ENCODE measurements around the gene SAP30BP. TPM values are rescaled to one million over a fixed set of nuclear protein-coding genes. Genes with fewer than 3 reads are reported as not detected.

The SAP30BP gene
- total and polyA plus RNA-seq, 2 donors (not counting 1 experiment from before 2014, with no cell fraction given) = 143 to 148 TPM

GRCh38 chr17:75706042-75706728, 39.0 kb downstream of the SAP30BP start:
- H3K4me3 ChIP-seq (ENCODE audit: control extremely low read depth in 1 of 5, extremely low read depth in 1 of 5, insufficient read depth in 1 of 5, low read depth in 2 of 5, low read length in 4 of 5) = no peak overlapping the region
- H3K4me2 ChIP-seq (replicated peaks; ENCODE audit: low read depth, low read length, poor library complexity, severe bottlenecking) = no peak overlapping the region
- DNase-seq (no peak), ATAC-seq (ENCODE audit: low read depth) (no peak)
- H3K27ac ChIP-seq (ENCODE audit: low read length in 2 of 2) = no peak overlapping the region
- intact Hi-C loops (cut with micrococcal nuclease) = no loop called here
- H3K9ac ChIP-seq (ENCODE audit: low read length) = no peak overlapping the region
- no peak overlapping the region for H3K4me3 Mint-ChIP-seq
- no peaks in the 10 kb centered on the region for H3K27me3 ChIP-seq (replicated peaks in 1 of 4; ENCODE audit: control extremely low read depth in 1 of 4, control insufficient read depth in 3 of 4, insufficient read depth in 4 of 4, low read length in 3 of 4)
- CTCF ChIA-PET = interaction anchor here (0.6 to 1.6 kb wide), 3 partner anchors 42 to 190 kb away, joined by 3 to 6 read pairs (median 3); partner anchors contain the start of gene SMIM5
- H3K9me3 ChIP-seq (ENCODE audit: control extremely low read depth in 1 of 3, control insufficient read depth in 2 of 3, insufficient read depth in 1 of 3, low read length in 2 of 3) = no peaks in the 10 kb centered on the region
- H4K20me1 ChIP-seq (ENCODE audit: control insufficient read depth, insufficient read depth, low read length, poor library complexity, severe bottlenecking) = no peaks in the 10 kb centered on the region
- TF ChIP-seq CTCF (IDR thresholded peaks at IDR 0.05) (no peak), EZH2 (IDR thresholded peaks at IDR 0.05; ENCODE audit: borderline replicate concordance, insufficient read depth, low read depth, low read length, poor library complexity, severe bottlenecking) (no peak)
- no peak overlapping the region for H3K27ac Mint-ChIP-seq
- no peaks in the 10 kb centered on the region for H3K4me1 ChIP-seq (ENCODE audit: control insufficient read depth in 2 of 2, insufficient read depth in 2 of 2, low read length in 2 of 2)
- H3K36me3 ChIP-seq (replicated peaks in 1 of 2; ENCODE audit: control extremely low read depth in 1 of 2, control insufficient read depth in 1 of 2, extremely low read depth in 1 of 2, insufficient read depth in 2 of 2, low read length in 1 of 2) = peaks cover 0 to 70% of the 10 kb centered on the region in 2 experiments
- no peak overlapping the region for H2AFZ ChIP-seq (ENCODE audit: insufficient read depth, low read depth, low read length, poor library complexity, severe bottlenecking)
- H3K79me2 ChIP-seq (ENCODE audit: control insufficient read depth, insufficient read depth, low read length) = no peaks in the 10 kb centered on the region
- H3K27me3 Mint-ChIP-seq = no peaks in the 10 kb centered on the region
- H3K9me3 Mint-ChIP-seq (ENCODE audit: insufficient read depth) = no peaks in the 10 kb centered on the region
- peaks cover 2% of the 10 kb centered on the region for H3K4me1 Mint-ChIP-seq
- 94% methylated on average over 17 of the region's 20 CpGs for WGBS (ENCODE audit: insufficient coverage)
- POLR2A ChIA-PET = no interaction called here

- Histone ChIP-seq H3K4me1 (ENCODE audit: control insufficient read depth in 2 of 2, insufficient read depth in 2 of 2, low read length in 2 of 2) (no peaks in the 10 kb centered on the region), H3K4me2 (replicated peaks; ENCODE audit: low read depth, low read length, poor library complexity, severe bottlenecking) (no peak overlapping the region), H4K20me1 (ENCODE audit: control insufficient read depth, insufficient read depth, low read length, poor library complexity, severe bottlenecking) (no peaks in the 10 kb centered on the region), H3K27ac (ENCODE audit: low read length in 2 of 2) (no peak overlapping the region), H2AFZ (ENCODE audit: insufficient read depth, low read depth, low read length, poor library complexity, severe bottlenecking) (no peak overlapping the region), H3K27me3 (replicated peaks in 1 of 4; ENCODE audit: control extremely low read depth in 1 of 4, control insufficient read depth in 3 of 4, insufficient read depth in 4 of 4, low read length in 3 of 4) (no peaks in the 10 kb centered on the region), H3K4me3 (ENCODE audit: control extremely low read depth in 1 of 5, extremely low read depth in 1 of 5, insufficient read depth in 1 of 5, low read depth in 2 of 5, low read length in 4 of 5) (no peak overlapping the region), H3K9ac (ENCODE audit: low read length) (no peak overlapping the region), H3K36me3 (replicated peaks in 1 of 2; ENCODE audit: control extremely low read depth in 1 of 2, control insufficient read depth in 1 of 2, extremely low read depth in 1 of 2, insufficient read depth in 2 of 2, low read length in 1 of 2) (peaks cover 0 to 60% of the 10 kb centered on the region in 2 experiments), H3K9me3 (ENCODE audit: control extremely low read depth in 1 of 3, control insufficient read depth in 2 of 3, insufficient read depth in 1 of 3, low read length in 2 of 3) (no peaks in the 10 kb centered on the region), H3K79me2 (ENCODE audit: control insufficient read depth, insufficient read depth, low read length) (no peaks in the 10 kb centered on the region)
- intact Hi-C loops (cut with micrococcal nuclease) = no loop called here
- H3K27ac Mint-ChIP-seq = no peak overlapping the region
- no peak for TF ChIP-seq CTCF (IDR thresholded peaks at IDR 0.05)
- TF ChIP-seq EZH2 (IDR thresholded peaks at IDR 0.05; ENCODE audit: borderline replicate concordance, insufficient read depth, low read depth, low read length, poor library complexity, severe bottlenecking) = no peak
- 82% methylated on average over 12 of the region's 12 CpGs for WGBS (ENCODE audit: insufficient coverage)
- ATAC-seq (ENCODE audit: low read depth) (no peak), DNase-seq (no peak)
- peaks cover 2% of the 10 kb centered on the region for H3K4me1 Mint-ChIP-seq
- ChIA-PET CTCF (interaction anchor here (0.6 to 1.6 kb wide), 2 partner anchors 74 to 189 kb away, joined by 3 to 6 read pairs; partner anchors contain the start of gene SMIM5), POLR2A (no interaction called here)
- H3K4me3 Mint-ChIP-seq = no peak overlapping the region
- H3K27me3 Mint-ChIP-seq = no peaks in the 10 kb centered on the region
- no peaks in the 10 kb centered on the region for H3K9me3 Mint-ChIP-seq (ENCODE audit: insufficient read depth)
These were observed 40.0 kb downstream of the SAP30BP start for GRCh38 chr17:75707079-75707571.
